SIG-M5 (cell line): Measurements from ENCODE around the gene HPS5.
A peak's percentile ranks its signal among the peaks of the same experiment; 100 is the strongest.
"Not testable (repeated sequence)": the region's sequence is repeated elsewhere in the genome, so short reads cannot be mapped to it uniquely, and the experiment has no call there.

ENCODE experiments used
- DNase-seq: peaks from one replicate; lab custom pipeline; 2025; lab: John Stamatoyannopoulos, UW

Gene HPS5, protein sequence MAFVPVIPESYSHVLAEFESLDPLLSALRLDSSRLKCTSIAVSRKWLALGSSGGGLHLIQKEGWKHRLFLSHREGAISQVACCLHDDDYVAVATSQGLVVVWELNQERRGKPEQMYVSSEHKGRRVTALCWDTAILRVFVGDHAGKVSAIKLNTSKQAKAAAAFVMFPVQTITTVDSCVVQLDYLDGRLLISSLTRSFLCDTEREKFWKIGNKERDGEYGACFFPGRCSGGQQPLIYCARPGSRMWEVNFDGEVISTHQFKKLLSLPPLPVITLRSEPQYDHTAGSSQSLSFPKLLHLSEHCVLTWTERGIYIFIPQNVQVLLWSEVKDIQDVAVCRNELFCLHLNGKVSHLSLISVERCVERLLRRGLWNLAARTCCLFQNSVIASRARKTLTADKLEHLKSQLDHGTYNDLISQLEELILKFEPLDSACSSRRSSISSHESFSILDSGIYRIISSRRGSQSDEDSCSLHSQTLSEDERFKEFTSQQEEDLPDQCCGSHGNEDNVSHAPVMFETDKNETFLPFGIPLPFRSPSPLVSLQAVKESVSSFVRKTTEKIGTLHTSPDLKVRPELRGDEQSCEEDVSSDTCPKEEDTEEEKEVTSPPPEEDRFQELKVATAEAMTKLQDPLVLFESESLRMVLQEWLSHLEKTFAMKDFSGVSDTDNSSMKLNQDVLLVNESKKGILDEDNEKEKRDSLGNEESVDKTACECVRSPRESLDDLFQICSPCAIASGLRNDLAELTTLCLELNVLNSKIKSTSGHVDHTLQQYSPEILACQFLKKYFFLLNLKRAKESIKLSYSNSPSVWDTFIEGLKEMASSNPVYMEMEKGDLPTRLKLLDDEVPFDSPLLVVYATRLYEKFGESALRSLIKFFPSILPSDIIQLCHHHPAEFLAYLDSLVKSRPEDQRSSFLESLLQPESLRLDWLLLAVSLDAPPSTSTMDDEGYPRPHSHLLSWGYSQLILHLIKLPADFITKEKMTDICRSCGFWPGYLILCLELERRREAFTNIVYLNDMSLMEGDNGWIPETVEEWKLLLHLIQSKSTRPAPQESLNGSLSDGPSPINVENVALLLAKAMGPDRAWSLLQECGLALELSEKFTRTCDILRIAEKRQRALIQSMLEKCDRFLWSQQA

GRCh38 chr11:18321969-18322711 lies at the start of gene HPS5, which contains the start of gene GTF2H1:
Gene HPS5, minus strand, starts transcription at chr11:18322140. Its CDS starts 4,282 bp downstream, at chr11:18317858.
Gene GTF2H1, plus strand, starts transcription at chr11:18322567. Its CDS starts 10,508 bp downstream, at chr11:18333075.
- peak; percentile 78 for DNase-seq

GRCh38 chr11:18371279-18371678 lies 49.3 kb upstream of the HPS5 start:
- DNase-seq: no peak

GRCh38 chr11:18369398-18369797 lies 47.5 kb upstream of the HPS5 start:
- no peak for DNase-seq

GRCh38 chr11:18368221-18368620 lies 46.3 kb upstream of the HPS5 start:
- DNase-seq: no peak

GRCh38 chr11:18367431-18367830 lies 45.5 kb upstream of the HPS5 start:
- no peak for DNase-seq

DNA sequence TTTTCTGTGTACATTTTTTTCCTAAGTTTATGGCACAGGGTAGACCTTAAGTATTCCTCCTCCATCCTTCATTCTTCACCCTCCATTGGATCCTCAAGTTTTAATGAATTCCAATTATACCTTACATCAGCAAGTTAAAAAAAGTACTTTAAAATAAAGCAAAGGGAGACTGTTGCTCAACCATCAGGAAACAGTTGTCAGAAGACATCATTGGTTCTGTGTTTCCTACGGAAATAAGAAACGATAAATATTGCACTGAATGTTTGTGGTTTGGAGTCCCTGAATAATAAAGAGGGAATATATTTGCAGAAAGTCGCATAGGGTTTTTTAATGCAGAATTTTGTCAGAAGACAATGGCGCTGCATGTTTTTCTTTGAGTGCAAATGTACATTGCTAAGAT lies 44.3 kb upstream of the HPS5 start:
- DNase-seq: no peak

- no peak for DNase-seq
These were observed 43.8 kb upstream of the HPS5 start for GRCh38 chr11:18365741-18366140.

DNA sequence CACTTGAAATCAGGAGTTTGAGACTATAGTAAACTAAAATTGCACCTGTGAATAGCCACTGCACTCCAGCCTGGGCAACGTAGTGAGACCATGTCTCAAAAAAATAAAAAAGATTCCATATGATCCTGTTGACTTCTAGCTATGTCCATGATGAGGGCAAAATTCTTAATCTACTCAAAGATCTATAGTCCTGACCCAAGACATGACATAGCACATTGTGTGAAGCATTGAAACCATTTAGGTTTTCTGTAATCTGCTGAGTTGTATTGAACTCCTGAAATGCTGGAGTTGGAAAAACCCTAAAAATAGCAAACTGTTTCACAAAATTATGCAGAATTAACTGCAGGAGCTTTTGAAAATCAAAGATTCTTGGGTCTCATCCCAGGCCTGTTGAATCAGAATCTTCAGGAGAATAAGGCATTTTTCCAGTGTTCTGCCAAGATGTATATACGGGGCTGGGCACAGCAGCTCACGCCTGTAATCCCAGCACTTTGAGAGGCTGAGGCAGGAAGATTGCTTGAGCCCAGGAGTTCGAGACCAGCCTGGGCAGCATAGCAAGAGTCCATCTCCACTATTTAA lies 42.6 kb upstream of the HPS5 start:
- no peak for DNase-seq

- no peak for DNase-seq
These were observed 39.2 kb upstream of the HPS5 start for GRCh38 chr11:18361154-18361553.

GRCh38 chr11:18358646-18359045 lies 36.7 kb upstream of the HPS5 start:
- no peak for DNase-seq

- no peak for DNase-seq
These were observed 30.6 kb upstream of the HPS5 start for GRCh38 chr11:18352581-18352980.

GRCh38 chr11:18347471-18348125 lies 25.7 kb upstream of the HPS5 start:
- no peak for DNase-seq

GRCh38 chr11:18332891-18333290 lies 11.0 kb upstream of the HPS5 start:
- DNase-seq: no peak

DNA sequence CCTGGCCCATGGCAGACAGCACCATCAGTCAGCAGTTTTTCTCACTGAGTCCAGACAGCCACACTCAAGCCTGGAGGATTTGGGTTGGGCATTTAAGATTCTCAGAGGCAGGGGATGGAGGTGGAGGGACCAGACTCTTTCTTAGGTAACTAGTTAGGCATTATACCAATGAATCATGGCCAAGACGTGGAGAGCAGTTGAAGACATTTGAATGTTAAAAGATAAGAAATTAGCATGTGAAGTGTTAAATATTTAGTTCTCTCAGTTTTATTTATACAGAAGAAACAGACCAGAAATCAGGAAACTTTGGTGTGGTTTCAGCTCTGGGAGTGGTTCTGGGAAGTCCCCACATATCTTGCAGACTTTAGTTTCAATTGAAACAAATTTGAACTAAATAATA lies 10.4 kb upstream of the HPS5 start:
- no peak for DNase-seq

GRCh38 chr11:18330921-18331320 lies 9.0 kb upstream of the HPS5 start:
- DNase-seq: no peak

DNA sequence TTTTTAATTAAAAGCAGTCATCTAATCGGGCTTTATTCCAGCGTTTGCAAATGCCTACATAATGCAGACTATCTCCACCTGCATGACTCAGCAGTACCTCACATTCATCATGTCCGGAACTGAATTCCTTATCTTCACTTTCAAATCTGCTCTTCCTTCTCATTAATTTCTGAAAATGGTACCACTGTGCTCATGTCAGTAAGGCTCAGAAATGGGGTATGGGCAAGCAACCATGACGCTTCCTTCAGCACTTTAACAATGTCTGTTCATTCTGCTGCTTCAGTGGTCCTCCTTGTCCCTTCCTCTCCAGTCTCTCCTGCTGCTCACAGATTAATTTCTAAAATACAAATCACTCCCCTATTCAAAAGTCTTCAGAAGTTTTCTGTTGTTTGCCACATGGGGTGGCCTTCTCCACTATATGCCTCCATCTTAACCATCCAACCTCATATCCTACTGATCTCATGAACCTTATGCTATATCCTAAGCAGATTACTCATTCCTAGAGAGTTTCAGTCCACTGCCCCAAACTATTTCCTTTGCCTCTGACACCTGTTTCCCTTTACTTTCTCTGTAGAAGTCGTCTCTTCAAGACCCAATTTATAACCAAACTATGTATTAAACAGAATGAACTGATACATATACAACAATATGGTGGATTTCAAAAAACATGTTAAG lies 7.4 kb upstream of the HPS5 start:
- no peak for DNase-seq

GRCh38 chr11:18324381-18324780 lies 2.4 kb upstream of the HPS5 start:
- DNase-seq: no peak

DNA sequence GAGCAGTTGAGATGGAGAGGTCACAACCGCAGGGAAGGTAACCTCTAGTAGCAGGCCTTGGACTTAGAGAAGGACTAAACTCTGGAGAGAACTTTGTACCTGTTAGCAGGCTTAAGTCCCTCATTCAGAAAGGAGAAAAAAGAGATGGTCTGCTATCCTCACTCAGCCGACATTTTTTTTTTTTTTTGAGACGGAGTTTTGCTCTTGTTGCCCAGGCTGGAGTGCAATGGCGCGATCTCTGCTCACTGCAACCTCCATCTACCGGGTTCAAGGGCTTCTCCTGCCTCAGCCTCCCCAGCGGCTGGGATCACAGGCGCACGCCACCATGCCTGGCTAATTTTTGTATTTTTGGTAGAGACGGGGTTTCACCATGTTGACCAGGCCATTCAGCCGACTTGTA lies 1.9 kb upstream of the HPS5 start:
- DNase-seq: not testable (repeated sequence)

GRCh38 chr11:18322818-18323570 lies 1.1 kb upstream of the HPS5 start:
- no peak for DNase-seq

DNA sequence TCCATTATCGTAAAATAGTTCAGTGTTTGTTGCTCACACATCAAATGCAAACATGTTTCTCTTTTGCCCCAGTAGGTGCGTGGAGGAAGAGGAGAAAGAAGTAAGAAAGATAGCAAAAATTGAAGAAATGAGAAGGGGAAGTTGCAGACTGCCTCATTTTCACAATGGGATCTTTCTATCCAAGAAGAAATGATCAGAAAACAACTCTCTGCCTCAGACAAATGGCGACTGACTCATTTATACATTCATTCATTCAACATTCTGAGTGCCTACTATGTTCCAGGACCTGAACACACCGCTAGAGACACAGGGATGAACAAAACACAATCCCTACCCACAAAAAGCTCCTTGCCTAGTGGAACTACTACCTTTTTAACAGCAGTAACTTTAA lies 367 bp downstream of the HPS5 start:
- DNase-seq: peak; percentile 4
